ENCODE data around the gene CBFA2T2.

The CBFA2T2 gene

GRCh38 chr20:33653218-33653899, 163.5 kb downstream of the CBFA2T2 start:
- peak; percentile 97 for DNase-seq (ENCODE audit: low spot score)

DNA sequence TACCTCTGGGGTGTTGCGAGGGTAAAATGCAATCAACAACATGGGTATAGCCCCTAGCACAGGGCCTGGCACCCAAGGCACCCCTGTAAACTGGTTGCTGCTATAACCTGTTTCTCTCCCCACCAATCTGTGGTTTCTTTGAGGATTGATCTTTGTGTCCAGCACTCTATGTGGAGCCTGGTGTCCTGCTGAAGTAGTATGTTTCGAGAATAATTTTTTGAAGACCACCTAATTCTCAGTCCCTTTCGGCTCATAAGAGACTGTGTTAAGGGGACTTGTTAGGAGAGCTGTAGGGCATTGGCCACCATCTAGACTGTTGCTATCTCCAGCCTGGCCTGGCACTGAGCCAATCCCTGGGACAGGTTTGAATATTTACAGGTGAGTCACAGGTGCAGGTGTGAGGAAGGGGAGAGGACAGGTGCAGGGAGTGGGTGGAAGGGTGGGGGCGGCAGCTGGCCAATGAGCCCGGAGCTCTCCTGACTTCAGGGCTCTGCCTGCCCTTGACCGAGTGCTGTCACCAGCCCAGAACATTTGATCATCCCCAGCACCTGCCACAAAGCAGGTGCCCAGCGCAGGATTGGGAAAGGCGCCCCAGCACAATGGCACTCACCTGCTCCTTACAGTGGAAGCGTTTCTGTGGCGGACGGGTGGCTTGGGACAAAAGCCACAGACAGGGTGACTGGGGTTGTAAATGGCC, 164.2 kb downstream of the CBFA2T2 start:
- DNase-seq (ENCODE audit: low spot score): no peak

GRCh38 chr20:33654680-33655161, 164.8 kb downstream of the CBFA2T2 start:
- DNase-seq (ENCODE audit: low spot score): no peak

DNA sequence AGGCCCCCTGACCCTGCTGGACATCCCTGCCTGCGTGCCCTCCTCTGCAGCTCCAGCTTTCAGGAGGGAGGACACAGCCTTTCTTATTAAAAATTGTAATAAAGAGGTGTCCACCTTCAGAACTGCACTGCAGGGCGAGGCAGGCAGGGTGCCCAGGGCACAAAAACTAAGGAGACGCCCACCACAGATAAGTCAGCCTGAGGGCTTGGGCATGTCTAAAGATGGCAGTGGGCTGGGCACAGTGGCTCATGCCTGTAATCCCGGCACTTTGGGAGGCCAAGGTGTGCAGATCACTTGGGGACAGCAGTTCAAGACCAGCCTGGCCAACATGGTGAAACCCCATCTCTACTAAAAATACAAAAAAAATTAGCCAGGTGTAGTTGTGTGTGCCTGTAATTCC, 165.3 kb downstream of the CBFA2T2 start:
- no peak for DNase-seq (ENCODE audit: low spot score)

DNA sequence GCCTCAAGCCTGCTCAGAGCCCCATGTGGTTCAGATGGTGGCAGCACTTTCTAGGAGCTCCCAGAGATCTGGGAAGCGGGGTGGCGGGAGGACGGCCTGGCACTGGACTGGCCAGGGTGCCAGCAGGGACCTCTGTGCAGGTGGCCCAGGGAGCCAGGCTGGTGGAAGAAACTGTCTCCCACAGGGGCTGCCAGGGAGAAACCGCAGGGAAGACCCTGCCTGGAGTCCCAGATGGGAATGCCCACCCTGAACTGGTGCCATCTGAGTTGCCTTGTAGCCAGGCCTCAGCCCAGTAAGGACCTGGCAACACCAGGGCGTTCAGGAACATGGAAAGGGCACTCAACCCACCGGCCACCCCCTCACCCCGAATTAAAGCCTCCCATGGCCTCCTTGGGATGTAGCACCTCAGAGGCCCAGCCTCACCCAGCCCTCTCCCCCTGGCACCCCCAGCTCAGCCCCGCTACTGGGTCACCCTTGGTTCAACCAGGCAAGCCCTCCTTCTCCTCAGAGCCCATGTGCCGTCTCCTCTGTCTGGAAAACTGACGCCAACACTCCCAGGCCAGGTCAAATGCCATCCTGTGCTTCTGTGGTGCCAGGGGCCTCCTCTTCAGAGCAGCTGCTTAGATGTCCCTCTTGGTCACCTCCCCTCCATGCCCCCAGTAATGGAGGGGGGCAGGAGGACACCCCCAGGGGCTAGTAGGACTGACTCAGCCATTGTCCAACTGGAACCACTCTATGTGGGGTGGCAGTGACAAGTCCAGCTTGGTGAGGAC, 166.3 kb downstream of the CBFA2T2 start:
- no peak for DNase-seq (ENCODE audit: low spot score)

DNA sequence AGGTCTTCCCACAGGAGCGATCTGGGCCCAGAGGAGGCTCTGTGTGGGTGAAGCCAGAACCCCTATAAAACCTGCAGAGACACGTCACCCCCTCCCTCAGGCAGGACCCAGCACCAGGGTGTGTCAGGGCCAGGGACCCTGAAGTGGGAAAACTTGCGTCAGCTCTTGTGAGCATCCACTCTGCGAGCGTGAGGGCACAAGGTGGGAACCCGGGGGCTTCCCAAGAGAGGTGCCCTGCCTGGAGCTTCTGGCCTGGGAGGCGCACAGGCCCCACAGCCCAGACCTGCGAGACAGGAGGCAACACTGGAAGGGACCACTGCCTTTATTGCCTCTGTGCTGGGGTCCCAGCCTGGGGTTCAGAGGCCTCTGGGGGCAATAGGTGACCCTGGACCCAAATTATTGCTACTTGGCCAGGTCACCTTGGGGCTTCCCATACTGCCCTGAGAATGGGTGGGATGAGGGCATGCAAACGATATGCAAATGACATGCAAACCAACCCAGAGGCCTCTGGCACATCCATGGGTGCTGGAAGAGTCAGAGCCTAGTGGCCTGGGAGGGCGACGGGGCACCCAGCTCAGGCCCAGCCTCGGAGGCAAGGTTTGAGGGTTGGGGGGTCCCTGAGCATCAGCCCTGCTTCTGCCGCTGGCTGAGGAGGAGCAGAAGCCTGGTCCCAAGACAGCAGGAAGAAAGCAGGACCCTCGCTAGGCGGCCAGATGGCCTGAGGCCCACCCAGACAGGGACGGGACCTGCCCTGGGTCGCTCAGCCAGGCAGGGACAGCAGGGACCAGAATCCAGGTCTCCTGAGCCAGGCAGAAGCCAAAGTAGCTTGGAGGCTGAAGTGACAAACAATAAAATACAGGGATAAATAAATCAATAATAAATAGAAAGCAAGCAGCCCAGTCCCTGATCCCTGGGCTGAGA, 167.1 kb downstream of the CBFA2T2 start:
- no peak for DNase-seq (ENCODE audit: low spot score)

DNA sequence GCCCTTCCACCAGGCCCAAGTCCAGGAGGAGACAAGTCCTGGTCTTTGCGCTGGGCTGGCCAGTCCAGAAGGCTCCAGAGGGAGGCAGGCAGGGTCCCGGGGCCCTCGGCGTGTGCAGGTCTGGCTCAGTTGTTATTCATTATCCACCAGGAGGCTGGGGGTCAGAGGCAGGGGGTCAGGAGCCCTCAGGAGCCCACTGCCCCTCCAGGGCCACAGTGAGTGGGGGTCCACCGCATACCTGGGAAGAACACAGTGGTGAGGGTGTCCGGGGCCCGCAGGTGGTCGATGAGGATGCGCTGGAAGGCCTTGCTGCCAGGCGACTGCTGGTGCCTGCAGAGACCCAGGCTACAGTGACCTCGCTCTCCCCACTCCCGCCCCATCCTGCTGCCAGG, 167.8 kb downstream of the CBFA2T2 start:
- no peak for DNase-seq (ENCODE audit: low spot score)

DNA sequence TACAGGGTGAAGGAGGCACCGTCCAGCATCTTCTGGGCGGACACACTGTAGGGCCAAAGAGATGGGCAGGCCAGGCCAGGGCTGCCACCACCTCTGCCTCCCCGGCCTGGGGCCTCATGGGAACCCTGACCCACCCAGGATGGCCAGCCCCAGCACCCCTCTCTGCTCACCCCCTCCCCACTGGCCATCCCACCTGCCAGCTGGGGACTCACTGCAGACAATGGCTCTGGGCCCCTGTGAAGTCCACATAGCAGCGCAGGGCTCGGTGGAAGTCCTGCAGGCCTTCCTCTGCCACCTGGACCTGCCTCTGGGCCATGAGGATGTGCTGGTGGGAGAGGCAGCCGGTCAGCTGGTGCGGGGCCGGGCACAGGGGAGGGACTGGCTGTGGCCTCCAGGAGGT, 168.6 kb downstream of the CBFA2T2 start:
- DNase-seq (ENCODE audit: low spot score): no peak

DNA sequence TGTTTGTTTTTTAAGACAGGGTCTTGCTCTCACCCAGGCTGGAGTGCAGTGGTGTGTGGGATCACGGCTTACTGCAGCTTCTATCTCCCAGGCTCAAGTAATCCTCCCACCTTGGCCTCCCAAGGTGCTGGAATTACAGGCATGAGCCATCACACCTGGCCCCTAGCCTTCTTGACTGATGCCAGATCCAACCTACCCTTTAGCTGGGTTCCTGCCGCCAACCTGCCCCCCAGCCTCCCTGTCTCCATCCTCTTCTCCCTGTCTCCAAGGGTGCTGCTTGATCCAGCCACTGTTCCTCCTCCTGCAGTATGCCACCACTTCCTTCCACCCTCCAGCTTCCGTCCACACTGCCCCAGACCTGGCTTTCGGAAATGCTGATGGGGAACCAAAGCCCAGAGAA, 169.0 kb downstream of the CBFA2T2 start:
- DNase-seq (ENCODE audit: low spot score): no peak

DNA sequence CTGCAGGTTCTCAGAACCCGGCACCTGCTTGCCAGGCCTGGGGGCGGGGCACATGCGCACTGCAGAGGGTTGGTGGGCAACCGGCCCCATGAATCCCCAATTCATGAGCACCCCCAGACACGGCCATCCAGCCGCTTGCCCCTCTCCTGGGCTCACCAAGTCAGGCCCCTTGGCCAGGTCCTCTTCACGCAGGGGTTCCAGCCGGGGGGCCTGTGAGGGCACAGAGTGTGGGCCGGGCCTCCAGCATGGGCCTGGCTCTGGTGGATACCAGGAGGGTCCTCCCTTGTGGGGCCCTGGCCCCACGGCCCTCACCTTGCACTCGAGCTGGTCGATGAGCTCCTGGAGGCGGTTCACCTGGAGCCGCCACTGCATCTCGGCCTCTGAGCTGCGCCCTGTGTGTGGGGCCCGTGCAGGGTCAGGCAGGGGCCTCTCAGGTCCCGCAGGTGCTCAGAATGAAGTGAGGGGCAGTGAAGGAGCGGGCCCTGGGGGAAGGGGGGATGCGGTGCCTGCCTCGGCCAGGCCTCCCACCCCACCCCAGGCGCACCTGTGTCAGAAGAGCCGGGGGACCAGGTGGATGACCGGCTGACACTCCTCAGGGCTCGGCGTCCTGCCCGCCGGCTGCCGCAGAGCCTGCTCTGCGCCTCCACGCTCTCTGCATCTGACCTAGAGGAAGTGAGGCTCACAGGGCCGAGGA, 169.6 kb downstream of the CBFA2T2 start:
- no peak for DNase-seq (ENCODE audit: low spot score)

DNA sequence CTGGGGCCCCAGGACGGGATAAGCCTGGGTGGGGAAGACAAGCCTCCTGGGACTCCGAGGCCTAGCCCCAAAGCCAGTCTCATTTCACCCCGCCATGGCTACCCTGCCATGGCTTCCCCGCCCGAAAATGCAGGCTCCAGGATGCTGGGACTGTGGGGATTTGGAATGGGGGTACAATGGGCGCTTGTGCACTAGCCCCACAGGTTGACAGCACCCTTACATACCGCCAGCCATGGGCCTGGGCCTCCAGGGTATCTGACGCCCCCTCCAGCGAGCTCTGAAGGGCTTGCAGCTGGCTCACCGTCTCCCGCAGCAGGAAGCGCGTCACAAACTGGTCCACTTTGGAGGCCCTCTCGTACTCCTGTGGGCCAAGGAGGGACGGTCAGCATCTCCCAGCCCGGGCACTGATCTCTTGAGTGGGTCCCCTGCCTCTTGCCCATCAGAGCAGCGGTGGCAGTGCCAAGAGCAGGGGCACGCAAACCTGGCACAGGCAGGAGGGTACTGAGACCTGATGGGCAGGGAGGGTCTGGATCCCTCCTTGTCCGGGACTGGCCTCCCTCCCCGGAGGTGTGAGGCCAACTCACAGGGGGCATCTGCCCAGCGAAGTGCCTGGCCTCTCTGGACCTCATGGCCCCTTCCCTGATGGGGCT, 170.3 kb downstream of the CBFA2T2 start:
- no peak for DNase-seq (ENCODE audit: low spot score)

DNA sequence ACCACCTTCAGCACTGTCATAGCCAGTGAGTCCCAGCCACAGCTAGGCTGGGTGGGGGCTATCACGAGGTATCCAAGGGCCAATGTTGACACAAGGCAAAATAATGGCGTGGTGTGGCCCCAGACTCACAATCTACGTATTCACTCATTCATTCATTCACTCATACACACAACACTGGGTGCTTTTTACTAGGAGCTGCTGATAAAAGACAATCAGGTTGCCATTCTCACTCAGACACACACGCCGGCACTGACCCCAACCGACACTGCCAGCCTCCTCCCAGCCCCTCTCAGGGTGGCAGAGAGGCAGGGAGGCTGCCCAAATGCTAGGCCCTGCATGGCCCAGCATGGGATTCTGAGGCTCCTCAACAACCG, 170.8 kb downstream of the CBFA2T2 start:
- no peak for DNase-seq (ENCODE audit: low spot score)

- DNase-seq (ENCODE audit: low spot score): no peak
Observed at GRCh38 chr20:33662172-33662571, 172.3 kb downstream of the CBFA2T2 start, which contains the start of gene C20orf144. TSS of gene C20orf144 (plus strand) at chr20:33662327. CDS start at chr20:33662346, 19 bp downstream.

- peak; percentile 93 for DNase-seq (ENCODE audit: low spot score)
Observed at GRCh38 chr20:33663161-33664084, 173.5 kb downstream of the CBFA2T2 start.

GRCh38 chr20:33664085-33664761, 174.3 kb downstream of the CBFA2T2 start:
- DNase-seq (ENCODE audit: low spot score): no peak

DNA sequence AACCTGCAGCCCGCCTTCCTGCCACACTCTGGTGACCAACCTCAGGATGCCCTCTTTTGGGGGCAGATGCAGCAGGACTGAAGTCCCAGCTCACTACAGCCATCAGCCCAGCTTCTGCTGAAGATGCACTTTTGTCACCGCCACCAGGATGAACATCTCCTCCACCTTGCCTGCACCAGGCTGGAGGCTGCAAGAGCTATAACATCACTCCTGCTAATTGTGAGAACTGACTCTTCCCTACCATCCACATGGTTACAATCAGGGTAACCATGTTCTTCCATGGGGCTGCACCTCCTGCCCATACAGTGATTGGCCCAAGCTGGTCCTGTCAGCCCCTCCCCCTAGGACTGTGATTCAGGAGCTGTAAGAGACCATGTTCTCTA, 174.9 kb downstream of the CBFA2T2 start:
- no peak for DNase-seq (ENCODE audit: low spot score)

- DNase-seq (ENCODE audit: low spot score): peak; percentile 100
Observed at GRCh38 chr20:33666293-33667244, 176.7 kb downstream of the CBFA2T2 start, which contains the start of gene ACTL10. TSS of gene ACTL10 (plus strand) at chr20:33666943. CDS start at chr20:33667498, 555 bp downstream.

DNA sequence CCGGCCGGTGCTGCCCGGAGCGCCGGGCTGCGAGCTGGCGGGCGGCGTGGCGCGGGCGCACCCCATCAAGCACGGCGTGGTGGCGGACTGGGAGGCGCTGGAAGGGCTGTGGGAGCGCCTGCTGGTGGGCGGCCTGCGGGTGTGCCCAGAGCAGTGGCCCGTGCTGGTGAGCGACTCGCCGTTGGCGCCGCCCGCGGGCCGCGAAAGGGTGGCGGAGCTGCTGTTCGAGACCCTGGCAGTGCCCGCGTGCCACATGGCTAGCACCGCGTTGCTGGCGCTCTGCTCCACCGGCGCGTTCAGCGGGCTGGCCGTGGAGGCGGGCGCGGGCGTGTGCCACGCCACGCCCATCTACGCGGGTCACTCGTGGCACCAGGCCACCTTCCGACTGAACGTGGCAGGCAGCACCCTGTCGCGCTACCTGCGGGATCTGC, 177.4 kb downstream of the CBFA2T2 start:
- DNase-seq (ENCODE audit: low spot score): peak; percentile 70

Measured in HuH-7.5 (cell line).